CD8-positive, alpha-beta memory T cell (primary cell): Measurements from ENCODE around the gene MAPK12. TPM values are rescaled to one million over a fixed set of nuclear protein-coding genes. Genes with fewer than 3 reads are reported as not detected.

Source experiments
- CTCF ChIA-PET: fragments of 350-600 bp; sonication (Branson Sonifier 250); formaldehyde crosslinking; loops from one replicate; lab custom pipeline; 2021; ENCODE audit warnings: antibody characterized with exemption; lab: Charles Lee
- POLR2A ChIA-PET: fragments of 350-600 bp; sonication (Branson Sonifier 250); formaldehyde crosslinking; loops from one replicate; lab custom pipeline; 2021; ENCODE audit warnings: antibody characterized with exemption; lab: Charles Lee
- DNase-seq, 5 donors: peaks; one replicate each; pipeline versions ENCODE4 v3.0.0 to v3.0.0-alpha.2; 2020 to 2022; ENCODE audit warnings: mixed read lengths in 1 of 5
- H3K27ac ChIP-seq: one replicate; pipeline ENCODE4 v1.7.0; 2013; ENCODE audit warnings: low read depth, mild to moderate bottlenecking, low read length, moderate library complexity
- H3K27me3 ChIP-seq: 2 replicates; pipeline ENCODE4 v1.7.0; 2013; ENCODE audit warnings: low read length, mild to moderate bottlenecking; ENCODE audit not compliant: insufficient read depth, poor library complexity, severe bottlenecking
- H3K36me3 ChIP-seq: 2 replicates; pipeline ENCODE4 v1.7.0; 2013; ENCODE audit warnings: mild to moderate bottlenecking, low read length, moderate library complexity; ENCODE audit not compliant: insufficient read depth
- H3K4me1 ChIP-seq: 2 replicates; pipeline ENCODE4 v1.7.0; 2013; ENCODE audit warnings: mild to moderate bottlenecking, low read length, moderate library complexity; ENCODE audit not compliant: insufficient read depth
- H3K4me3 ChIP-seq: 2 replicates; pipeline ENCODE4 v1.7.0; 2013; ENCODE audit warnings: mild to moderate bottlenecking, low read length
- H3K9me3 ChIP-seq: 2 replicates; pipeline ENCODE4 v1.7.0; 2013; ENCODE audit warnings: mild to moderate bottlenecking, low read length
- H3K27ac Mint-ChIP-seq, 8 donors: one replicate each; pipeline ENCODE4 v1.8.0; 2020 to 2021; ENCODE audit warnings: mixed read lengths in 8 of 8, mild to moderate bottlenecking in 6 of 8, inconsistent platforms in 3 of 8, moderate library complexity in 3 of 8
- H3K27me3 Mint-ChIP-seq, 2 donors: one replicate each; pipeline ENCODE4 v1.8.0; 2020 to 2021; ENCODE audit warnings: mixed read lengths in 2 of 2, mild to moderate bottlenecking in 1 of 2, moderate library complexity in 1 of 2
- H3K36me3 Mint-ChIP-seq, 3 donors: one replicate each; pipeline ENCODE4 v1.8.0; 2020 to 2021; ENCODE audit warnings: mixed read lengths in 3 of 3, inconsistent platforms in 1 of 3, mild to moderate bottlenecking in 1 of 3
- H3K4me1 Mint-ChIP-seq, 3 donors: one replicate each; pipeline ENCODE4 v1.8.0; 2020 to 2021; ENCODE audit warnings: mixed read lengths in 3 of 3, inconsistent platforms in 1 of 3, mild to moderate bottlenecking in 1 of 3
- H3K4me3 Mint-ChIP-seq, 7 donors: one replicate each; pipeline ENCODE4 v1.8.0; 2020 to 2021; ENCODE audit warnings: mixed read lengths in 7 of 7, mild to moderate bottlenecking in 6 of 7, moderate library complexity in 4 of 7, inconsistent platforms in 2 of 7
- H3K9me3 Mint-ChIP-seq, 5 donors: one replicate each; pipeline ENCODE4 v1.8.0; 2020 to 2022; ENCODE audit warnings: mixed read lengths in 5 of 5, mild to moderate bottlenecking in 3 of 5, moderate library complexity in 2 of 5, inconsistent platforms in 1 of 5
- polyA plus RNA-seq: library from polyadenylated mRNA; unstranded; fragments of 300-500 nt; fragmentation: Illumina TruSeq; gene quantifications from one replicate; pipeline ENCODE4 v1.2.3, GENCODE V29; 2021
- total RNA-seq, 2 experiments: library from RNA; stranded (reverse); gene quantifications; one replicate each; pipeline ENCODE4 v1.2.3, GENCODE V29; 2021

The MAPK12 gene
- total and polyA plus RNA-seq, 3 experiments from 2014 or later, result 0.03 to 9.7 (median 9.3) TPM

GRCh38 chr22:50218996-50219727, 42.3 kb downstream of the MAPK12 start:
- peak overlapping the region in 1 of 8 donors; percentile 71 for H3K27ac Mint-ChIP-seq
- H3K27me3 Mint-ChIP-seq, result peaks cover 0 to 2% of the 10 kb centered on the region in 2 donors
- H3K4me3 Mint-ChIP-seq, result no peak overlapping the region
- peaks cover 3 to 5% (median 5%) of the 10 kb centered on the region in 3 donors for H3K4me1 Mint-ChIP-seq
- no peaks in the 10 kb centered on the region for H3K4me1 ChIP-seq
- H3K27me3 ChIP-seq, result no peaks in the 10 kb centered on the region
- H3K9me3 Mint-ChIP-seq, result no peaks in the 10 kb centered on the region
- DNase-seq, result no peak
- no peaks in the 10 kb centered on the region for H3K9me3 ChIP-seq
- peaks cover 37% of the 10 kb centered on the region for H3K36me3 ChIP-seq
- peaks cover 2 to 90% (median 3%) of the 10 kb centered on the region in 3 donors for H3K36me3 Mint-ChIP-seq
- CTCF ChIA-PET, result interaction anchor here (1.0 kb wide), 1 partner anchor 8 kb away, joined by 3 read pairs; no protein-coding TSS in a partner anchor
- no peak overlapping the region for H3K27ac ChIP-seq
- POLR2A ChIA-PET, result no interaction called here
- H3K4me3 ChIP-seq, result no peak overlapping the region

GRCh38 chr22:50218153-50218995, 43.1 kb downstream of the MAPK12 start:
- Histone ChIP-seq H3K27me3 (no peaks in the 10 kb centered on the region), H3K27ac (no peak overlapping the region), H3K4me1 (no peaks in the 10 kb centered on the region), H3K36me3 (peaks cover 33% of the 10 kb centered on the region), H3K4me3 (no peak overlapping the region), H3K9me3 (no peaks in the 10 kb centered on the region)
- peaks cover 2 to 90% (median 3%) of the 10 kb centered on the region in 3 donors for H3K36me3 Mint-ChIP-seq
- H3K27me3 Mint-ChIP-seq, result peaks cover 0 to 2% of the 10 kb centered on the region in 2 donors
- ChIA-PET CTCF (interaction anchor here (1.0 kb wide), 1 partner anchor 8 kb away, joined by 3 read pairs; no protein-coding TSS in a partner anchor), POLR2A (no interaction called here)
- no peak for DNase-seq
- no peak overlapping the region for H3K27ac Mint-ChIP-seq
- H3K9me3 Mint-ChIP-seq, result no peaks in the 10 kb centered on the region
- peak overlapping the region in 1 of 7 donors; percentile 44 for H3K4me3 Mint-ChIP-seq
- peaks cover 5 to 12% (median 11%) of the 10 kb centered on the region in 3 donors for H3K4me1 Mint-ChIP-seq

- no peak overlapping the region for H3K4me3 ChIP-seq
- peaks cover 34% of the 10 kb centered on the region for H3K36me3 ChIP-seq
- DNase-seq, result no peak
- no peaks in the 10 kb centered on the region for H3K9me3 ChIP-seq
- no peaks in the 10 kb centered on the region for H3K9me3 Mint-ChIP-seq
- H3K27me3 ChIP-seq, result no peaks in the 10 kb centered on the region
- POLR2A ChIA-PET, result no interaction called here
- H3K4me1 Mint-ChIP-seq, result peaks cover 7 to 19% (median 17%) of the 10 kb centered on the region in 3 donors
- no peak overlapping the region for H3K4me3 Mint-ChIP-seq
- CTCF ChIA-PET, result no interaction called here
- no peaks in the 10 kb centered on the region for H3K4me1 ChIP-seq
- peak overlapping the region in 1 of 8 donors; percentile 29 for H3K27ac Mint-ChIP-seq
- H3K27ac ChIP-seq, result no peak overlapping the region
- H3K36me3 Mint-ChIP-seq, result peaks cover under 1 to 90% (median 2%) of the 10 kb centered on the region in 3 donors
- peaks cover 0 to 2% of the 10 kb centered on the region in 2 donors for H3K27me3 Mint-ChIP-seq
Measured at GRCh38 chr22:50217543-50218152, 43.8 kb downstream of the MAPK12 start.

- Histone ChIP-seq H3K4me3 (no peak overlapping the region), H3K4me1 (no peaks in the 10 kb centered on the region), H3K36me3 (peaks cover 34% of the 10 kb centered on the region), H3K9me3 (no peaks in the 10 kb centered on the region), H3K27ac (no peak overlapping the region), H3K27me3 (no peaks in the 10 kb centered on the region)
- H3K9me3 Mint-ChIP-seq, result no peaks in the 10 kb centered on the region
- no peak overlapping the region for H3K4me3 Mint-ChIP-seq
- ChIA-PET CTCF (no interaction called here), POLR2A (no interaction called here)
- DNase-seq, result no peak
- H3K27me3 Mint-ChIP-seq, result peaks cover 0 to 2% of the 10 kb centered on the region in 2 donors
- peaks cover 0 to 90% (median 2%) of the 10 kb centered on the region in 3 donors for H3K36me3 Mint-ChIP-seq
- peaks cover 8 to 25% (median 25%) of the 10 kb centered on the region in 3 donors for H3K4me1 Mint-ChIP-seq
- H3K27ac Mint-ChIP-seq, result no peak overlapping the region
Measured at GRCh38 chr22:50216684-50217520, 44.6 kb downstream of the MAPK12 start.

DNA sequence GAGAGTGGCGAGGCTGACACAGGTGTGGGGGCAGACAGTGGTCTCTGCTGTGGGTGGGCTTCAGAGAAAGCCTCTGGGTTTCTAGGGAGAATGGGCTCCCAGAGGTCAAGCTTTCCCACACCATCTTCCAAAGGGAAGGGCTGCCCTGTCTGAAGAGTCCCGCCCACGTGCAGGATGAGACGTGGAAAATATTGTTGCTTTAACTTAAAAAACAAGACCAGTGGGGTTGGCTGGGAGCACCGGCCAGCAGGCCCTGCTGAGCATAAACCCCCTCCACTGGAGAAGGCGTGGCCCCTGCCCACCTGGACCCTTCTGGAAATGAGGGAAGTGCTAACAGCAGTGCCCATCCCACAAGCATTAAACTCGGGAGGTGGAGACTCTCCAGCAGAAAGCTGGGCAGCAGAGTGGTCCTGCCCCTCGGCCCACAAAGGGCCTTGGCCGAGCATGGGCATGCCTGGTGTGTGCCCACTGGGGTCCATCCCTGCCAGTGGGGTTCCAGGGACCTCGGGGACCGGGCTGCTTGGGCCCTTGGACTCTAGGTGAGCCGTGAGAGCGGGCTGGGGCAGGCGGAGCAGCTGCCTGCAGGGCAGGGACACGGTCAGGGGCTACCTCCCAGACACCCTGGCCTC, 45.3 kb downstream of the MAPK12 start:
- Mint-ChIP-seq H3K4me3 (no peak overlapping the region), H3K9me3 (no peaks in the 10 kb centered on the region), H3K4me1 (peaks cover 9 to 28% (median 25%) of the 10 kb centered on the region in 3 donors), H3K36me3 (peaks cover 0 to 87% (median 2%) of the 10 kb centered on the region in 3 donors), H3K27ac (peak overlapping the region in 1 of 8 donors; percentile 87), H3K27me3 (peaks cover 0 to 2% of the 10 kb centered on the region in 2 donors)
- no peaks in the 10 kb centered on the region for H3K4me1 ChIP-seq
- CTCF ChIA-PET, result interaction anchor here (1.0 kb wide), 1 partner anchor 66 kb away, joined by 4 read pairs; no protein-coding TSS in a partner anchor
- H3K27ac ChIP-seq, result no peak overlapping the region
- POLR2A ChIA-PET, result no interaction called here
- no peaks in the 10 kb centered on the region for H3K27me3 ChIP-seq
- H3K4me3 ChIP-seq, result no peak overlapping the region
- no peak for DNase-seq
- H3K36me3 ChIP-seq, result peaks cover 29% of the 10 kb centered on the region
- no peaks in the 10 kb centered on the region for H3K9me3 ChIP-seq

DNA sequence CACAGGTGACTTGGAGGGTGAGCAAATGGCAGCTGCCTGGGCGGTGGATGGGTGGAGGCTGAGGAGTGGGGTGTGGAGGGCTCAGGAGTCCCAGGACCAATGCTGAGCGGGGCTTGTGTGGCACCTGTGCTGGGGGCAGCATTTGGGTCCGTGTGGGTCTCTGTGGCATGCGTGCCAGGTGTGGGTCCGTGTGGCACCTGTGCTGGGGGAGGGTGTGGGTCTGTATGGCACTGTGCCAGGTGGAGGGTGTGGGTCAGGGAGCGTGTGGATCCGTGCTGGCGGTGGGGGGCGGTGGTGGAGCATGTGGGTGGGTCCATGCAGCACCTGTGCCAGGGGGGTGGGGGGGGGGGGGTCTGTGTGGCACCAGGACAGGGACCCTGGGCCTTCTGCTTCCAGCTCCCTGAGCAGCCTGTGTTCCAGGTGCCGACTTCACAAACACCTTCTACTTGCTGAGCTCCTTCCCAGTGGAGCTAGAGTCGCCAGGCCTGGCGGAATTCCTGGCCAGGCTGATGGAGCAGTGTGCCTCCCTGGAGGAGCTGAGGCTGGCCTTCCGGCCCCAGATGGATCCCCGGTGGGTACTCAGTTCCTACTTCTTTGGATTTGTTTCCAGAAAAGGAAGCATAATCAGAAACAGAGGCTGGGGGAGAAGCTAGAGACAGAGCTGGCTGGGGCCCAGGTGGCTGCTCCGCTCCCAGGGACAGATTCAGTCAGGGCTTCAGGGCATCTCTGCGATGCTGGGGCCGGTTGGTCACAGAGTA, 46.0 kb downstream of the MAPK12 start:
- peak overlapping the region in 3 of 8 donors; percentile 43 to 87 (median 66) for H3K27ac Mint-ChIP-seq
- no peak overlapping the region for H3K4me3 Mint-ChIP-seq
- peaks cover 0 to 86% (median 2%) of the 10 kb centered on the region in 3 donors for H3K36me3 Mint-ChIP-seq
- peaks cover 0 to 2% of the 10 kb centered on the region in 2 donors for H3K27me3 Mint-ChIP-seq
- Histone ChIP-seq H3K27me3 (no peaks in the 10 kb centered on the region), H3K9me3 (no peaks in the 10 kb centered on the region), H3K27ac (no peak overlapping the region), H3K4me1 (no peaks in the 10 kb centered on the region), H3K36me3 (peaks cover 27% of the 10 kb centered on the region), H3K4me3 (no peak overlapping the region)
- peaks cover 11 to 33% (median 25%) of the 10 kb centered on the region in 3 donors for H3K4me1 Mint-ChIP-seq
- CTCF ChIA-PET, result interaction anchor here (1.0 kb wide), 1 partner anchor 65 kb away, joined by 4 read pairs; no protein-coding TSS in a partner anchor
- no peaks in the 10 kb centered on the region for H3K9me3 Mint-ChIP-seq
- POLR2A ChIA-PET, result no interaction called here
- DNase-seq, result no peak
